Measurements from ENCODE around the gene STMP1.
"Not testable (repeated sequence)": the region's sequence is repeated elsewhere in the genome, so short reads cannot be mapped to it uniquely, and the experiment has no call there.

The STMP1 gene

DNA sequence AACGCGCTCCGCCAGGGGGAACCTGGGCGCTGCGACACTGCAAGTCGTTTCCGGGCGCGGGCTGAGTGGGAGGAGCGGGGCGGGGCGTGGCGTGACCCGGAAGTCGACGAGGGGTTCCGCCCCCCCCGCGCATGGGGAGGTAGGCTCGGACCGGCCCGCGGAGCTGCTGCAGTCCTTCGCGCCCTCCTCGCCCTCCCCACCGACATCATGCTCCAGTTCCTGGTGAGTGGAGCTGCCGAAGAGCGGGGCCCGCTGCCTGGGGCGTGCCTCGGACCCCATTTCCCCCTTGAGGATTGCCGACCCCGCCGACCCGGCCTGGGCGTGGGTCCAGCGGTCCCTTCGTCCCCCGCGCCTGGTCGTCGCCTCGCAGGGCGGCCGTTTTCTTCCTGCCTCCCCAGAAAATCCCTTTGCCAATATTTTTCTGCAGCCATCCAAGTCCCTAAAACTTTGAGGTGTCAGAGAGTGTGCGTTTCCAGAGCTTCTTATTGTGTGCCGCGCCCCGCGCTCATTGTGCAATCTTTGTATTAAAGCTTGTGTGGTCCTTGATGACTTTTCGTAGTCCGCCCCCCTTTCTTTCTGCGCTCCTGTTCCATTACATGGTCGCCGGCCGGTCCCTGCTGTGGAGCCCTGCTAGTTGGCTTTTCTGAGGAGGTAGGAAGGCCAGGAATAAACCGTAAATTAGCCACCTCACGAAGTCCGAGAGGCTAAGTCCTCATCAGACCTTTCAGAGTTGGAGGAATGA is at the start of gene STMP1:
TSS of gene STMP1 (plus strand) at position 142 of the 742 bp plus-strand sequence.
- DNase-seq (ENCODE audit: low spot score), result peak; percentile 98

DNA sequence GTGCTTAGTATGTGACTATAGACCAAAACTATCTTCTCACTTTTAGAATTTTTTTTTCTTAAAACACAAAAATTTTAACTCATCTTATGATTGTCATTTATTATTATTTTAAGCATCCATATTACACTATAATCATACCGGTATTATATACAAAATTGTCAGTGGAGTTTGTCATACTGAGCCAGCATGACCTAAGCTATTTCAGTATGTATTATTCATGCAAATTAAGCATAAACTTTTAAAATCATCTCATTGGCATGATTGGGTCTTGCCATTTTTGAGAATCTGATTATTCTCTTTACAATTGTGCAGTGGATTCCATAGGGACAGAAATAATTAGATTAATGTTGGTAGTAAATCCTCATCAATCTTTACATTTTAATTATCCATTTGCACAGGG is 46.2 kb upstream of the STMP1 start:
- no peak for DNase-seq (ENCODE audit: low spot score)

DNA sequence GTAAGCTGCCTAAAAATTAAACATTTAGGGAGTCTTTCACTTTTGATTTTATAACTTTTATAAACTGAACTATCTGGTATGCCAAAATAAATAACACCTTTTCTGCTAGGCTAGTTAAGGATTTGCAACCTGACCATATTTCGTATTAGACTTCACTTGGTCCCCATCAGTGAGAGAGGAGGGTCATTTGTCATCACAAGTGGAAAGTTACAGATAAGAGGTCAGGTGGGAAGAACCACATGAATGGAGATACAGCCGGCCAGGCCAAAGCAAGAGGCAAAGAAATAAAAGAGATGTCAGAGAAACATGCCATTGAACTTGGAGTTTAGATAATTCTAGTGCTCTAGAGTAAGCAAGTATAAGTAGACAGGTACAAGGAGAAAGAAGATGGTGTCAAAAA is 44.5 kb upstream of the STMP1 start:
- DNase-seq (ENCODE audit: low spot score), result no peak

DNA sequence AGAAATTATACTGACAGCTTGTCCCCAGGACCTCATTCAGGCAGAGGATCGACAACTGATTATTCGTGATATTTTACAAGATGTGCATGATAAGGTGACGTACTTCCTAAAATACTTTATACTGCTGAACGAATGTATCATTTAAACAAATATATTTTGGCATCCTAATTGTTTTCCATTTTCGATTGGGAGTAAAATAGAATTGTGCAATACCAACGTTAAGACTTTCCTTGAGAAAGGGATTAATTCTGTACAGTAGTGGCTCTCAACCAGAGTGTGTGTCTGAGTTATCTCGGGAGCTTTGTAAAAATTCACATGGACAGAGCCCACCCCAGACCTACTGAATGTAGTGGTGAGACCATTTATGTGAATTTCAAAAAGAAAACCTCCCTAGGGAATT is 43.8 kb upstream of the STMP1 start:
- no peak for DNase-seq (ENCODE audit: low spot score)

DNA sequence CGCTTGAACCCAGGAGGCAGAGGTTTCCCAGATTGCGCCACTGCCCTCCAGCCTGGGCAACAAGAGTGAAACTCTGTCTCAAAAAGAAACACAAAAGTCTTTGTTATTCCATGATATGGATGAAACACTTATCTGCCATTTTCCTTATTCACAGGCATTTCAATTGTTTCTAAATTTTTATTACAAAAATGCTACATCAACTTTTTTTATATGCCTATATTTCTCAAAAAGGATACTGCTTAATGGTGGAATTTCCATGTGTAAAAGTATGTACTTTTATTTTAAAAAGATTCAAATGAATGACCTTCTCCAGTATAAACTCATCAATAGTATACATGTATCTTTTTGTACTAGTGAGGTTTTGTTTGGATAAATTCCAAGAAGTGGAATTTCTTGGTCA is 41.9 kb upstream of the STMP1 start:
- no peak for DNase-seq (ENCODE audit: low spot score)

DNA sequence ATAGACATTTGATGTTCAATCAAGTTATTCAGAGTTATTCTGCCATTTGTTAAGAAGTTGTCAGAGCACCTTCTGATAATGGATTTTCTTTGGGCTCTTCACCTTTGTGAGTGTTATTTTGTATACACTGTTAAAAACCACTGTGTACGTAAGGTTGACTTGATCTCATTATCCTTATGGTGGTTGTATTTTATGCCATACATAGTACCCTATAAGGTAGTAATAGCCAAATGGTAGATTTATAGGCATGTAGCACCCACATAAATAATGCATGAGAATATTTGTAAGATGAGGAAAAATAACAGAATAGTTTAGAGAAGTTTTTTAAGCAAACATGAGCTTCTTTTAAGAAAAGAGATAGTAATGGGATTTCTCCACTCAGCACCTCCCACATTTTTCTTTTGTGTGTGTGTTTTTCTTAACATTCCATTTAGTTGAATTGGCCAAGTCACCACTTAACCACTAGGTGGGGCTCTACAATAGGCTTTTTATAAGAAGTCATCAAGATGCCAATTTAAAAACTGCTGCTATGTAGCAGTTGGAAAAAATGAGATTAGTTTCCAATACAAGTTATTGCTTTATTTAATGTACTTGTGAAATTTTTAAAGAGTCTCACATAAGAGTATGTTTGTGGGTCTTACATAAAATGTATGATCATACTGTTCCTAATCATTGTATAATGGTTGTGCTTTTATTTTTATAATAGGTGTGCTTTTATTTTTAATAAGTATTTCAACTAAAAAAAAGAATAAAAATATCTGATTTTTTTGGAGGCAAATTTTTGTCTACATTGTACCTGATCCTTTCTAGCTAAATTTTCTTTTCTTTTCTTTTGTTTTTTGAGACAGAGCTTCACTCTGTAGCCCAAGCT is 41.1 kb upstream of the STMP1 start:
- DNase-seq (ENCODE audit: low spot score), result peak; percentile 76

DNA sequence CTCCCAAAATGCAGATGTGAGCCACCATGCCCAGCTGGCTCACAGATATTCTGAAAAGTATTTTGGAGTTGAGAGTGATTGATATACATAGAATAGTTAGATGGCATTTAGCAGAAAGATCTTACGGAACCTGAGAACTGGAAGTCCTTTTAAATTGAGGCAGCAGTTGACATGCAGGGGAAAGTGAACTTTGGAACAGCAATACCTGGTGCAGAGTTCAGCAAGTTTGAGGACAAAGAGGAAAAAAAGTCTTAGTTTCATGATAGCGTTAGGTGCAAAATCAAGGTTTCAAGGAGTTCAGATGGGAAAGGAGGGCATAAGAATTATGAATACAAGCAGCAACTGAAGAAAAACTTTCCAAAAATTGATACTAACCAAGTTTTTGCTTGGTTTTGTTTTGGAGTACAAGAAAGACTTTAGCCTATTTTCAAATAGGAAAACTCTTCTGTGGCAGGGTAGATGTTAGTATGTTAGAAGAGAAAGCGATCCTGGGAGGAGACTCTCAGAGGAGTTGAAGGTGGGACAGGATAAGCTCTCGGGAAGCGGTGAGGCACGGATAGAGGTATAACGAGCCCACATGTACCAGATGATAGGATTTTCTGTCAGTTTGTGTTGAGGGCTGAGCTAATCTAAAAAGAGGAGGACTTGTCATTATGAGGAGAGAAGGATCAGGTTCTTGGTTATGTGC is 28.0 kb upstream of the STMP1 start:
- DNase-seq (ENCODE audit: low spot score), result no peak

DNA sequence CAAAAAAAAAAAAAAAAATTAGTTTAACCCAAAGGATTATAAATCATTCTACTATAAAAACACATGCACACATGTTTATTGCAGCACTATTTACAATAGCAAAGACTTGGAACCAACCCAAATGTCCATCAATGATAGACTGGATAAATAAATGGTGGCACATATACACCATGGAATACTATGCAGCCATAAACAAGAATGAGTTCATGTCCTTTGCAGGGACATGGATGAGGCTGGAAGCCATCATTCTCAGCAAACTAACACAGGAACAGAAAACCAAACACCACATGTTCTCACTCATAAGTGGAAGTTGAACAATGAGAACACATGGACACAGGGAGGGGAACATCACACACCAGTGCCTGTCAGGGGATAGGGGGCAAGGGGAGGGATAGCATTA is 22.6 kb upstream of the STMP1 start:
- not testable (repeated sequence) for DNase-seq (ENCODE audit: low spot score)

DNA sequence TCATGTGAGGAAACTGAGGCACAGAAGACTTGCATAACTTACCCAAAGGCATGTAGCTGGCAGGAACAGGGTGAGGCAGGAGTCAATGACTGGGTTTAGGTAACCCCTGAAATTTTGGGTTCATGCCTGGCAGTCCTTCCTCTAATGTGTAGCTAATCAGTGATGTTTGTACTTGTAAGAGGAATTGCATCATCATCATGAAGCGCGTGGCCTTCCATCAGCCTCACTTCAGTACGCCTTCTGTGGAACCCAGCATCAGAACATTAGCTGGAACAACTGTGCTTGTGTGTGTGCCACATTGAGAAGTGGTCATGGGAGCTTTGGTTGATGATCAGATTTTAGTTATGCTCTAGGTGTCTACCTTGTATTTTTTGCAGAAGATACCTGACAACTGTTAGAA is 18.2 kb upstream of the STMP1 start:
- DNase-seq (ENCODE audit: low spot score), result no peak

DNA sequence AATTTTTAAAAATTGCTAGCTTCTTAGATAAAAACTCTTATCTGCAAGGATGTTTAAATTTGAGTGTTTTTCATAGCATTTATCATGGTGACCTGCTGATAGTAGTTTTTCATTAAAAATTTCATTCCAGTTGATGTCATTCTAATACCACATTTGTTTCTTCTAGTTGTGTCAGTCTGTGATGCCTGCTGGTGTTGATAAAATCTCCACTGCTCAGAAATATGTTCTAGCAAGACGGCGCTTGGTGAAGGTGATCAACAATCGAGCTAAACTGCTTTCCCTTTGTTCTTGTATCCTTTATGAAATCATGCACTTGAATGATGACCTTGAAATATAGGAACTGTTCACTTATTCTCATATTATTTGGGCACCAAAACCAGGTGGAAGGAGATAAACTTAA is 17.6 kb upstream of the STMP1 start:
- no peak for DNase-seq (ENCODE audit: low spot score)

DNA sequence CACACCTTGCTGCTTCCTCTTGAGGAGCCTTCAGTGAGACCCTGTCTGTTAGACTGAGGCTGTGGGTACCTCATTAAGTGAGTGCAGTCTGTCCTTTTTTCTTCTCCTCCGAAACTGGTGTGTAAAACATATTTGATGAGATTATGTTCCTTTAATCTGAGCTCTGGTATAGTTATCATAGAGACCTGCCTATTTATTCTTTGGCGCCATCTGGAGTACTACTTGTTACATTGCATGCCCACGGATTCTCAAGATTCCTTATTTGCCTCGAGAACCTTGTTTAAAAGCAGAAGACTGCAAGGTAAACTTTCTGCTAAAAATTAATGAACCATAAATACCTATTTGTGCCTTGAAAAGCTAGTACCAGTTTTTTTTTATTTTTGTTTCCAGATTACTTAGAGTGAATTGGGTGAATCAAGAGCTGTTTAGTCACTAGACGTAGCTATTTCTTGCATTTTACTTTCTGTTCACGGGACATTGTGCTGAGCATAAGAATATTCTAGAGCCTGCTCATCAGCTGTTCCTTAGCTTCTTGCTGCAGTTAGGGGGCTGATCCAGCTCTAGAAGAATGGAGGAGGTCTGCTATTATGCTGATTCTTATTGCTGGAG is 16.9 kb upstream of the STMP1 start:
- DNase-seq (ENCODE audit: low spot score), result peak; percentile 56

DNA sequence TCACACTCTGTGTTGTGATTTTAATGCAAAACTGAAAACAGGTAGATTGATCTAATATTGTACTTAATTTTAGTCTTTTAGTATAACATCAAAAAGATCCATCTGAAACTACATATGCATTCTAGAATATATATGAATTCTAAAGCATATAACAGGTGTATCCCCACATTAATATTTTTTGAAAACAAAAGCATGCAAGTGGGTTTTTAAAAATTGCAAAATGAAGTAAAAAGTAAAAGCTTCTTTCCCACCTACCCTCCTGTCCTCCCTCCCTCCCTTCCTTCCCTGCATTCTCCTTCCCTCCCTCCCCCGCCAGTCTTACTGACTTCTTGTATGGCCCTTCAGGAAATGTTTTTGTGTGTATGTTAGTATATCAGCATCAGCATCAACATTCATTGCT is 14.6 kb upstream of the STMP1 start:
- no peak for DNase-seq (ENCODE audit: low spot score)

DNA sequence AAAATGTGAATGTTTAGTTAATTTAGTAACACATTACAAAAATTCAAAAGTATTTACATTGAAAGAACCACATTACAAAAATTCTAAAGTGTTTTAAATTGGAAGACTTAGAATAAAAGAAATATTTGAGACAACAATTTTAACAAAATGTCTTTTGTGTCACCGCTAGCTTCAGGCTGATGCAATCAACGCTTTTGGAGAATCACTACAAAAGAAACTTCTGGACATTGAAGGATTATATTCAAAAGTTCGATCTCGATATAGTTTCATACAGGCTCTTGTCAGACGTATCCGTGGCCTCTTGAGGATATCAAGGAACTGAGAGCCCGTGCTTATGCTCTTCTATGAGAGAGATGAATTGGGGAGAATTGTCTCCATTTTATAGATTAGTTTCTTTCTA is 14.1 kb upstream of the STMP1 start:
- DNase-seq (ENCODE audit: low spot score), result no peak

DNA sequence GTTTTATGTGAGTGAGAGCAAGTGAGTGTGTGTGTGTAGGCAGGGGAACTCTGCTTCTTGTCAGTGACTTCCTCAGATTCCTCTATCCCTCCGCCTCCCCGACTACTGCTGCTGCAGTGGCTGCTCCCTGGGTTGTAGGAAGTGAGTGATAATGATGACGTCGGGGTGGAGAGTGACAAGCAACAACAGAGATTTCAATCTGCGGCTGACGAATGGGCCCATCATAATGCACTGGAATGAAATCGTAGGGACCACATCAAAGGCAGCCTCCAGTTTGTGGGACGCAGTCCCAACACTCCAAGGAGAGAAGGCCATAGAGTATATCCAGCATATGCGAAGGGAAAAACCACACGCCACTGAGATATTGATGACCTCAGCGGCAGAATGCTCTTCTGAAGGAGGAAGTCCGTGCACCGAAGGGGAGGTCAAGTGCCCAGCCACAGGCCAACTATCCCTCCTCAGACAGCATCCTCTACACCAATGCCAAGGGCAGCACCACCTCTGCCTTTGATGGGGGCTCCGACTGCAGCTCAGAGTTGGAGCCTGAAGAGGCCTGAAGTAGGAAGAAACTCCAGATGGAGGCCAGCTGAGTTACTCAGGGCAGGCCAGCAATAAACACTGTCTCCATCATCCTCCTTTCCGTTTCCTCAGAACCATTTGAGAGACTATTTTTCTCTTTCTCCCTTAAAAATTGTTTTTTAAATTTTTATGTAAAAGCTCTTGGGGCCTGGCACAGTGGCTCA is 11.3 kb upstream of the STMP1 start:
- peak; percentile 51 for DNase-seq (ENCODE audit: low spot score)

DNA sequence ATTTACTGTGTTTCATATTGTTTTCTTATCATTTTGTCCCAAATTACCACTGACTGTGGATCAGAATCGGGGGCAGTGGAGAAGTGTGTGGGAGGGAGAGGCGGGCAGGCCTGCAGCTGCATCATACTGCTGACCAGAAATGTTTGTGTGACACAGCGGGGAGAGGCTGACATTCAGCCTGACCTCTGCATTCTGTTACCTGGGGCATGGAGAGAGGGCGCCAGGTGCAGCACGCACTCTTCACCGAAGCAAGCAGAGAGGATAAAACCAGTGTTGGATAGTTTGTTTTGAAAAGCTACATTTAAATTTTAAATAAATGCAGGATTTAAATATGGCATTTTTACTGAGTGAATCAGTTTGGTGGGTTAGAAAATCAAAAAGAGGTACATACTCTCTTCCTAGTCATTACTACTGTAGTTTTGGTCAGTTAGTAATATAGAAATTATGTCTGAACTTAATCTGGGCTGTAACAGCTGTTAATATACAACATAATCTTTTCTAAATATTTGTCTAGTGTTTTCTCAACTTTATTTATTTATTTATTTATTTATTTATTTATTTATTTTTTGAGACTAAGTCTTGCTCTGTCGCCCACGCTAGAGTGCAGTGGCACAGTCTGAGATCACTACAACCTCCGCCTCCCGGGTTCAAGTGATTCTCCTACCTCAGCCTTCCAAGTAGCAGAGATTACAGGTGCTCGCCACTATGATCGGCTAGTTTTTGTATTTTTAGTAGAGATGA is 8.8 kb upstream of the STMP1 start:
- no peak for DNase-seq (ENCODE audit: low spot score)

DNA sequence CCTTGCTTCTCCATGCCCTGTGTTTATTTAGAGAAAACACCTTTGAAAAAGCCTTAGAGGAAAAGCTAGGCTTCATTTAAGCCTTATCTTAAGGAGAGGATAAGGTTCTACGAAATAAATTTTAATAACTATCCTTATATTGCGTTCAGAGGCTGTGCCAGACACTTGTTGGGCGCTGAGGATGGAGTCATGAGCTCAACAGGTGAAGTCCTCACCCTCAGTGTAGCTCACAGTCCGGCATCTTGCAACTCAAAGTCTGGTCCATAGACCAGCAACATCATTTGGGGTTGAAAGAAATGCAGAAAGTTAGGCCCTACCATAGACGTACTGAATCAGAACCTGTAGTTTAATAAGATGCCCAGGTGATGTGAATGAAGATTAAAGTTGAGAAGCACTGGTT is 3.8 kb upstream of the STMP1 start:
- no peak for DNase-seq (ENCODE audit: low spot score)

DNA sequence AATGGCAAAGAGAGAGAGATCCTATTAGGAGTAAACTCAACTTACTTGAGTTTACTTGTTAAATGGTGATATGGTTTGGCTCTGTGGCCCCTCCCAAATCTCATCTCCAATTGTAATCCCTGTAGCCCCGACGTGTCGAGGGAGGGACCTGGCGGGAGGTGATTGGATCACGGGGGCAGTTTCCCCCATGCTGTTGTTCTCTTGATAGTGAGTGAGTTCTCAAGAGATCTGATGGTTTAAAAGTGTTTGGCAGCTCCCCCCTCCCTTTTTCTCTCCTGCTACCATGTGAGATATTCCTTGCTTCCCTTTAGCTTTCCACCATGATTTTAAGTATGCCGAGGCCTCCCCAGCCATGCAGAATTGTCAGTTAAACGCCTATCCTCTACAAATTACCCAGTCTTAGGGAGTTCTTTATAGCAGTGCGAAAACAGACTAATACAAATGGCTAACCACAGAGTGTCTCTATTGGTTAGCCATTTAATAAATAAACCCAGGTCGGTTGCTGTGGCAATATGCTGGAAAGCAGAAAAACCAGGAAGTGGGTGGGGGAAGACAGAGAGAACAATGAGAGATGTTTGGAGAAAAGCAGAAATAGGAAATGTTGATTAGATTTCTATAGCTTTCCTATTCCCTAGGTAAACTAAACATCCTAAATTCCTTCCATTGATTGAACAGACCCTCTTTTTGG is 3.0 kb upstream of the STMP1 start:
- DNase-seq (ENCODE audit: low spot score), result no peak

DNA sequence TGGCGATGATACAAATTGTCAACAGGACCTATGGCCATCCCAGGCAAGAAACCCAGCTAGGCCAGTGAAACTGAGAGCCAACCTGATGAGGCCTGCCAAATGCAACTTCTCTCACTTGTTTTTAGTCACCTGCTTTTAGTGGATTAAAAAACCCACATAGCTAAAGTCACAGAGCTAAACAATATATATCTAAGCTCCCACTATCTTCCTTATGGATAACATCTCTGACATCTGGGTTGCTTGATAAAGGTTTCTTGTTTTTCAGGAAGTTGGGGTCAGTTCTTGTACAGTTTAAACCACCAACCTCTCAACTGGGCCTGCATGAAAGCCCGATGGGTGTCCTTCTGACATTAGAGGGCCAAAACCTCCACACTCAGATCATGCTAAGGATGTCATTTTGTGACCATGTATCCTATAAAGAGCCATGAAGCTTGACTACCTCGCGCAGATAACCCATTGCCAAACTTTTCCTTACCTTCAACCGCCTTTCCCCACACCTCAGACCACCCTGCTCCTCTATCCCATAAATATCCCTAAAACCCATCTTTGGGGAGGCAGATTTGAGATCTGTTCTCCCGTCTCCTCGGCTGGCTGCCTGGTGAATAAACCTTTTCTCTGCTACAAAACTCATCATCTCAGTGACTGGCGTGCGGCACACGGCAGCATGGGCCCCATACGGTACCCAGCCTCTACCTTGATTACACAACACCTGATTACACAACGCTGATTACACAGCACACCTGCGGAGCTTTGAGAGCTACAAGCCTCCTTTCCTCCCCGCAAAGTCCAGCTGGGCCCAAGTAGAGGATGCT is 797 bp upstream of the STMP1 start:
- DNase-seq (ENCODE audit: low spot score), result no peak

DNA sequence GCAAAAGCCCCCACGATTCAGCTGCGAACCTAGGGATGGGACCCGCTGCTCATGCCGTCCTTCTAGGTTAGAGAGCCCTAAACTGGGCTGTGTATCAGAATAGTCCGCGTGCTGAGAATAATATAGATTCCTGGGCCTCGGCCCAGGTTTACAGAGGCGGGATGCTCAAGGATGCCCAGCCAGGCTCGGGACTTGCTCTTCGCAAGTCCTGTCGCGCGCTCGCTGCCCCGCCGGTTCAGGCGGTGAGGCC is 266 bp upstream of the STMP1 start:
- no peak for DNase-seq (ENCODE audit: low spot score)

DNA sequence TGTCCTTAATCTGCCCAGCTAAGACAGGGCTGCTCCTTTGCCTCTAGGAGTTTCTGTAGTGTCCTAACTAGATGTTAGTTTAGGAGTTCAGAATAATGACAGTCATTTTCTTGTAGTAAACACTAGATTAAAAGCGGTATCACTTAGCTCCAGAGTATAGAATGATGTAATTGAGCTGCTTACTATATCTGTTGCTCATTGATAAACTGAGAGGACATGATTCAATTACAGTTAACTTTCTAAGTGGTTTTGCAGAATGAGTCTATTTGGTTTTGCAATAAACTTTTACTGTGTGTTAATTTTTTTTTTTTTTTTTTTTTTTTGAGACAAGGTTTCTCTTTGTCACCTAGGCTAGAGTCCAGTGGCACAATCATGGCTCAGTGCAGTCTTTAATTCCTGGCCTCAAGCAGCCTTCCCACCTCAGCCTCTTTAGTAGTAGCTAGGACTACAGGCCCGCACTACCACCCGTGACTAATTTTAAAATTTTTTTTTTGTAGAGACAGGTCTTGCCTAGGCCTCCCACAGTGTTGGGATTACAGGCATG is 1.8 kb downstream of the STMP1 start:
- DNase-seq (ENCODE audit: low spot score), result no peak

All from AG20443 (cell line).